Measurements from ENCODE around the gene CPPED1. TPM values are rescaled to one million over a fixed set of nuclear protein-coding genes. Genes with fewer than 3 reads are reported as not detected.

The CPPED1 gene
- total and polyA plus RNA-seq, 10 of the 15 experiments (the other 5 are each of a cell fraction or from before 2014, with no cell fraction given): 7.1 to 39.0 (median 16.0) TPM

DNA sequence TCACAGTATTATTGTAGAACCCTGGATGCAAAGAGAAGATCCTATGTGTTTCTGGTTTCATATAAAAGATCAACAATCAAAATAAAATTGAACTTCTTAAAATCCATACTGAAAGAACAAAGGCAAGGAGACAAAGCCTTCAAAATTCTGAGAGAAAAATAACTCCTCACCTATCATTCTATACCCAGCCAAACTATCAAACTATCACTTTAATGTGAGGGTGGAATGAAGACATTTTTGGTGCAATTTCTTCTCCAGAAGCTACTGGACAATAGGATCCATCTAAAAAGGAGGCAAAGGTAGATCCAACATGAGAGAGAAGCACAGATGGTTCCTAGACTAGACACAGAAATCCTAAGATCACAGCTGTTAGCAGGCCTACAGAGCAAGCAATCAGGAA lies 71.1 kb downstream of the CPPED1 start:
- ChIA-PET SMC1A (ENCODE audit: uncharacterized antibody, unreplicated experiment) (interaction anchor here (1.3 kb wide), 1 partner anchor 18 kb away, joined by 4 read pairs; no protein-coding TSS in a partner anchor), POLR2A (interaction anchor here (0.7 kb wide), 1 partner anchor 162 kb away, joined by 3 read pairs; no protein-coding TSS in a partner anchor), CTCF (no interaction called here), RAD21 (ENCODE audit: unreplicated experiment) (no interaction called here)
- no peak overlapping the region for H2AFZ ChIP-seq (ENCODE audit: control insufficient read depth, low read depth, low read length)
- H3K79me2 ChIP-seq (ENCODE audit: control insufficient read depth, insufficient read depth, low read length): no peaks in the 10 kb centered on the region
- H3K9me3 ChIP-seq (replicated peaks; ENCODE audit: control insufficient read depth, insufficient read depth, low read length): peaks cover 8% of the 10 kb centered on the region; the same call in 2 of the 3 replicates
- H3K4me2 ChIP-seq (ENCODE audit: control insufficient read depth, insufficient read depth): no peak overlapping the region
- no peaks in the 10 kb centered on the region for H4K20me1 ChIP-seq (ENCODE audit: control insufficient read depth, insufficient read depth)
- DNase-seq (ENCODE audit: low read depth, low spot score) (no peak), ATAC-seq (no peak), FAIRE-seq (no peak)
- H3K9ac ChIP-seq (ENCODE audit: control insufficient read depth, insufficient read depth, low read length): no peak overlapping the region
- H3K36me3 ChIP-seq (ENCODE audit: control insufficient read depth in 2 of 2, insufficient read depth in 2 of 2, low read length in 1 of 2): peaks cover 0 to 2% of the 10 kb centered on the region in 2 experiments; a peak in 2 of 4 replicates
- TF ChIP-seq CBFB (IDR thresholded peaks at IDR 0.05; ENCODE audit: low read depth) (no peak), HDAC6 (IDR thresholded peaks at IDR 0.05; ENCODE audit: unreplicated experiment) (no peak), GATAD2B (conservative IDR thresholded peaks at IDR 0.05; ENCODE audit: low read depth) (no peak), RUNX3 (IDR thresholded peaks at IDR 0.05; ENCODE audit: low read length) (no peak), SMAD1 (IDR thresholded peaks at IDR 0.05; ENCODE audit: low read depth, partially characterized antibody) (no peak), ETV6 (conservative IDR thresholded peaks at IDR 0.05 in 1 of 2, IDR thresholded peaks at IDR 0.05 in 1 of 2; ENCODE audit: borderline replicate concordance in 1 of 2, low read depth in 1 of 2) (no peak), RAD21 (IDR thresholded peaks at IDR 0.05; ENCODE audit: insufficient read depth, low read depth, low read length) (no peak), PAX5 (IDR thresholded peaks at IDR 0.05; ENCODE audit: borderline replicate concordance, low read depth, low read length) (no peak), BHLHE40 (IDR thresholded peaks at IDR 0.05; ENCODE audit: borderline replicate concordance in 1 of 2, low read depth in 2 of 2, low read length in 1 of 2) (no peak), TCF7 (IDR thresholded peaks at IDR 0.05; ENCODE audit: borderline replicate concordance) (no peak), ZNF384 (IDR thresholded peaks at IDR 0.05; ENCODE audit: borderline replicate concordance, low read depth, low read length) (no peak)
- TF ChIP-seq, protein P1, sequence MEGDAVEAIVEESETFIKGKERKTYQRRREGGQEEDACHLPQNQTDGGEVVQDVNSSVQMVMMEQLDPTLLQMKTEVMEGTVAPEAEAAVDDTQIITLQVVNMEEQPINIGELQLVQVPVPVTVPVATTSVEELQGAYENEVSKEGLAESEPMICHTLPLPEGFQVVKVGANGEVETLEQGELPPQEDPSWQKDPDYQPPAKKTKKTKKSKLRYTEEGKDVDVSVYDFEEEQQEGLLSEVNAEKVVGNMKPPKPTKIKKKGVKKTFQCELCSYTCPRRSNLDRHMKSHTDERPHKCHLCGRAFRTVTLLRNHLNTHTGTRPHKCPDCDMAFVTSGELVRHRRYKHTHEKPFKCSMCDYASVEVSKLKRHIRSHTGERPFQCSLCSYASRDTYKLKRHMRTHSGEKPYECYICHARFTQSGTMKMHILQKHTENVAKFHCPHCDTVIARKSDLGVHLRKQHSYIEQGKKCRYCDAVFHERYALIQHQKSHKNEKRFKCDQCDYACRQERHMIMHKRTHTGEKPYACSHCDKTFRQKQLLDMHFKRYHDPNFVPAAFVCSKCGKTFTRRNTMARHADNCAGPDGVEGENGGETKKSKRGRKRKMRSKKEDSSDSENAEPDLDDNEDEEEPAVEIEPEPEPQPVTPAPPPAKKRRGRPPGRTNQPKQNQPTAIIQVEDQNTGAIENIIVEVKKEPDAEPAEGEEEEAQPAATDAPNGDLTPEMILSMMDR (IDR thresholded peaks at IDR 0.05 in 2 of 3, conservative IDR thresholded peaks at IDR 0.05 in 1 of 3; ENCODE audit: control insufficient read depth in 2 of 3, extremely low read depth in 1 of 3, insufficient read depth in 1 of 3, low read depth in 3 of 3, low read length in 3 of 3): no peak
- TF ChIP-seq, protein P2, sequence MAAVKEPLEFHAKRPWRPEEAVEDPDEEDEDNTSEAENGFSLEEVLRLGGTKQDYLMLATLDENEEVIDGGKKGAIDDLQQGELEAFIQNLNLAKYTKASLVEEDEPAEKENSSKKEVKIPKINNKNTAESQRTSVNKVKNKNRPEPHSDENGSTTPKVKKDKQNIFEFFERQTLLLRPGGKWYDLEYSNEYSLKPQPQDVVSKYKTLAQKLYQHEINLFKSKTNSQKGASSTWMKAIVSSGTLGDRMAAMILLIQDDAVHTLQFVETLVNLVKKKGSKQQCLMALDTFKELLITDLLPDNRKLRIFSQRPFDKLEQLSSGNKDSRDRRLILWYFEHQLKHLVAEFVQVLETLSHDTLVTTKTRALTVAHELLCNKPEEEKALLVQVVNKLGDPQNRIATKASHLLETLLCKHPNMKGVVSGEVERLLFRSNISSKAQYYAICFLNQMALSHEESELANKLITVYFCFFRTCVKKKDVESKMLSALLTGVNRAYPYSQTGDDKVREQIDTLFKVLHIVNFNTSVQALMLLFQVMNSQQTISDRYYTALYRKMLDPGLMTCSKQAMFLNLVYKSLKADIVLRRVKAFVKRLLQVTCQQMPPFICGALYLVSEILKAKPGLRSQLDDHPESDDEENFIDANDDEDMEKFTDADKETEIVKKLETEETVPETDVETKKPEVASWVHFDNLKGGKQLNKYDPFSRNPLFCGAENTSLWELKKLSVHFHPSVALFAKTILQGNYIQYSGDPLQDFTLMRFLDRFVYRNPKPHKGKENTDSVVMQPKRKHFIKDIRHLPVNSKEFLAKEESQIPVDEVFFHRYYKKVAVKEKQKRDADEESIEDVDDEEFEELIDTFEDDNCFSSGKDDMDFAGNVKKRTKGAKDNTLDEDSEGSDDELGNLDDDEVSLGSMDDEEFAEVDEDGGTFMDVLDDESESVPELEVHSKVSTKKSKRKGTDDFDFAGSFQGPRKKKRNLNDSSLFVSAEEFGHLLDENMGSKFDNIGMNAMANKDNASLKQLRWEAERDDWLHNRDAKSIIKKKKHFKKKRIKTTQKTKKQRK (IDR thresholded peaks at IDR 0.05; ENCODE audit: low read depth, low read length): no peak
- TF ChIP-seq, protein P3, sequence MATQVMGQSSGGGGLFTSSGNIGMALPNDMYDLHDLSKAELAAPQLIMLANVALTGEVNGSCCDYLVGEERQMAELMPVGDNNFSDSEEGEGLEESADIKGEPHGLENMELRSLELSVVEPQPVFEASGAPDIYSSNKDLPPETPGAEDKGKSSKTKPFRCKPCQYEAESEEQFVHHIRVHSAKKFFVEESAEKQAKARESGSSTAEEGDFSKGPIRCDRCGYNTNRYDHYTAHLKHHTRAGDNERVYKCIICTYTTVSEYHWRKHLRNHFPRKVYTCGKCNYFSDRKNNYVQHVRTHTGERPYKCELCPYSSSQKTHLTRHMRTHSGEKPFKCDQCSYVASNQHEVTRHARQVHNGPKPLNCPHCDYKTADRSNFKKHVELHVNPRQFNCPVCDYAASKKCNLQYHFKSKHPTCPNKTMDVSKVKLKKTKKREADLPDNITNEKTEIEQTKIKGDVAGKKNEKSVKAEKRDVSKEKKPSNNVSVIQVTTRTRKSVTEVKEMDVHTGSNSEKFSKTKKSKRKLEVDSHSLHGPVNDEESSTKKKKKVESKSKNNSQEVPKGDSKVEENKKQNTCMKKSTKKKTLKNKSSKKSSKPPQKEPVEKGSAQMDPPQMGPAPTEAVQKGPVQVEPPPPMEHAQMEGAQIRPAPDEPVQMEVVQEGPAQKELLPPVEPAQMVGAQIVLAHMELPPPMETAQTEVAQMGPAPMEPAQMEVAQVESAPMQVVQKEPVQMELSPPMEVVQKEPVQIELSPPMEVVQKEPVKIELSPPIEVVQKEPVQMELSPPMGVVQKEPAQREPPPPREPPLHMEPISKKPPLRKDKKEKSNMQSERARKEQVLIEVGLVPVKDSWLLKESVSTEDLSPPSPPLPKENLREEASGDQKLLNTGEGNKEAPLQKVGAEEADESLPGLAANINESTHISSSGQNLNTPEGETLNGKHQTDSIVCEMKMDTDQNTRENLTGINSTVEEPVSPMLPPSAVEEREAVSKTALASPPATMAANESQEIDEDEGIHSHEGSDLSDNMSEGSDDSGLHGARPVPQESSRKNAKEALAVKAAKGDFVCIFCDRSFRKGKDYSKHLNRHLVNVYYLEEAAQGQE (IDR thresholded peaks at IDR 0.05; ENCODE audit: low read depth, low read length): no peak
- no peaks in the 10 kb centered on the region for H3K4me1 ChIP-seq (ENCODE audit: control insufficient read depth, insufficient read depth, low read length)
- H3K27ac ChIP-seq (ENCODE audit: control insufficient read depth, insufficient read depth): no peak overlapping the region
- no peak overlapping the region for H3K4me3 ChIP-seq
- intact Hi-C loops (cut with micrococcal nuclease; ENCODE audit: unreplicated experiment) (no loop called here), in situ Hi-C loops (cut with MboI) (no loop called here)
- H3K27me3 ChIP-seq (replicated peaks in 1 of 2; ENCODE audit: control insufficient read depth in 2 of 2, insufficient read depth in 2 of 2, low read length in 1 of 2): no peaks in the 10 kb centered on the region
- no TSS peak for BruUV-seq (replicated peaks)
